Prostate gland (tissue), 2 donors: ENCODE measurements around the gene LYRM4.

Source experiments
- CTCF ChIP-seq, 4 experiments: fragments of 200-600 bp in 2 of 4; fragments of 450-650 bp in 2 of 4; sonication (generic) in 2 of 4; IDR thresholded peaks; 1 replicate in 3 of 4; 2 replicates in 1 of 4; pipeline ENCODE4 v1.5.1; 2016 to 2019; ENCODE audit warnings: antibody characterized with exemption in 4 of 4, mild to moderate bottlenecking in 2 of 4, moderate library complexity in 2 of 4
- POLR2AphosphoS5 ChIP-seq: sonication (generic); formaldehyde crosslinking; IDR thresholded peaks from one replicate; pipeline ENCODE4 v1.6.1; 2017; ENCODE audit warnings: antibody characterized with exemption

GRCh38 chr6:5127106-5127687 lies 133.6 kb downstream of the LYRM4 start:
- TF ChIP-seq CTCF (IDR thresholded peaks at IDR 0.05): no peak
- no peak for TF ChIP-seq POLR2AphosphoS5
